Measurements from ENCODE around the gene SCGN.

Gene SCGN

GRCh38 chr6:25645916-25646315, 6.1 kb upstream of the SCGN start:
- no peak overlapping the region for H3K4me3 ChIP-seq (ENCODE audit: low read depth, low read length)
- no peak for TF ChIP-seq CTCF (IDR thresholded peaks at IDR 0.05; ENCODE audit: borderline replicate concordance, insufficient read depth, low read depth, low read length)

- no peak for TF ChIP-seq CTCF (IDR thresholded peaks at IDR 0.05; ENCODE audit: borderline replicate concordance, insufficient read depth, low read depth, low read length)
- H3K4me3 ChIP-seq (ENCODE audit: low read depth, low read length): no peak overlapping the region
Measured at GRCh38 chr6:25649611-25650010, 2.4 kb upstream of the SCGN start.

GRCh38 chr6:25655723-25656122, 3.7 kb downstream of the SCGN start:
- no peak overlapping the region for H3K4me3 ChIP-seq (ENCODE audit: low read depth, low read length)
- no peak for TF ChIP-seq CTCF (IDR thresholded peaks at IDR 0.05; ENCODE audit: borderline replicate concordance, insufficient read depth, low read depth, low read length)

GRCh38 chr6:25659633-25660368, 7.8 kb downstream of the SCGN start:
- no peak for TF ChIP-seq CTCF (IDR thresholded peaks at IDR 0.05; ENCODE audit: borderline replicate concordance, insufficient read depth, low read depth, low read length)
- no peak overlapping the region for H3K4me3 ChIP-seq (ENCODE audit: low read depth, low read length)

- H3K4me3 ChIP-seq (ENCODE audit: low read depth, low read length): no peak overlapping the region
- no peak for TF ChIP-seq CTCF (IDR thresholded peaks at IDR 0.05; ENCODE audit: borderline replicate concordance, insufficient read depth, low read depth, low read length)
Measured at GRCh38 chr6:25660512-25660911, 8.5 kb downstream of the SCGN start.

- no peak overlapping the region for H3K4me3 ChIP-seq (ENCODE audit: low read depth, low read length)
- no peak for TF ChIP-seq CTCF (IDR thresholded peaks at IDR 0.05; ENCODE audit: borderline replicate concordance, insufficient read depth, low read depth, low read length)
Measured at GRCh38 chr6:25661129-25661779, 9.2 kb downstream of the SCGN start.

- H3K4me3 ChIP-seq (ENCODE audit: low read depth, low read length): no peak overlapping the region
- no peak for TF ChIP-seq CTCF (IDR thresholded peaks at IDR 0.05; ENCODE audit: borderline replicate concordance, insufficient read depth, low read depth, low read length)
Measured at GRCh38 chr6:25665455-25665854, 13.4 kb downstream of the SCGN start.
